Loucy (cell line): Measurements from ENCODE around the gene RTN4RL2.

ENCODE experiments used
- H2AFZ ChIP-seq: fragments of 200-600 bp; sonication (generic); 2 replicates; pipeline ENCODE4 v1.6.0; 2016; ENCODE audit warnings: antibody characterized with exemption, mild to moderate bottlenecking, low read length, moderate library complexity
- H3F3A ChIP-seq: fragments of 200-600 bp; 2 replicates; pipeline ENCODE4 v1.6.0; 2016; ENCODE audit warnings: antibody characterized with exemption, low read depth, mild to moderate bottlenecking
- H3K27me3 ChIP-seq: fragments of 200-600 bp; sonication (generic); 2 replicates; pipeline ENCODE4 v1.6.1; 2014; ENCODE audit warnings: low read length, mild to moderate bottlenecking; ENCODE audit not compliant: insufficient read depth, poor library complexity, severe bottlenecking
- H3K36me3 ChIP-seq: fragments of 200-600 bp; sonication (generic); 2 replicates; pipeline ENCODE4 v1.6.1; 2016; ENCODE audit warnings: low read length; ENCODE audit not compliant: insufficient read depth
- H3K4me1 ChIP-seq: fragments of 200-600 bp; sonication (generic); 2 replicates; pipeline ENCODE4 v1.5.1; 2014; ENCODE audit warnings: low read length, mild to moderate bottlenecking; ENCODE audit not compliant: insufficient read depth, poor library complexity, severe bottlenecking
- H3K4me2 ChIP-seq: fragments of 200-600 bp; sonication (generic); 2 replicates; pipeline ENCODE4 v1.6.0; 2014; ENCODE audit warnings: antibody characterized with exemption, low read length, low read depth, mild to moderate bottlenecking; ENCODE audit not compliant: poor library complexity, severe bottlenecking
- H3K4me3 ChIP-seq: fragments of 200-600 bp; sonication (generic); 2 replicates; pipeline ENCODE4 v1.5.1; 2014; ENCODE audit warnings: low read length, mild to moderate bottlenecking, mixed read lengths; ENCODE audit not compliant: poor library complexity, severe bottlenecking
- H3K79me2 ChIP-seq: fragments of 200-600 bp; sonication (generic); 2 replicates; pipeline ENCODE4 v1.6.1; 2014; ENCODE audit warnings: low read length; ENCODE audit not compliant: insufficient read depth
- H3K9ac ChIP-seq: fragments of 200-600 bp; sonication (generic); 2 replicates; pipeline ENCODE4 v1.6.0; 2014; ENCODE audit warnings: mild to moderate bottlenecking, low read depth, low read length, moderate library complexity; ENCODE audit not compliant: poor library complexity, severe bottlenecking
- H3K9me2 ChIP-seq: fragments of 200-600 bp; sonication (generic); replicated peaks from 2 replicates; pipeline ENCODE4 v1.6.1; 2016; ENCODE audit warnings: low read depth, low read length, mixed read lengths
- H3K9me3 ChIP-seq: fragments of 200-600 bp; sonication (generic); 2 replicates; pipeline ENCODE4 v1.6.1; 2014; ENCODE audit warnings: mild to moderate bottlenecking, antibody characterized with exemption, low read length, low read depth; ENCODE audit not compliant: insufficient read depth
- H4K20me1 ChIP-seq: fragments of 200-600 bp; sonication (generic); 2 replicates; pipeline ENCODE4 v1.6.0; 2014; ENCODE audit warnings: antibody characterized with exemption, low read length, mild to moderate bottlenecking; ENCODE audit not compliant: insufficient read depth, poor library complexity, severe bottlenecking
- CTCF ChIP-seq: fragments of 200-600 bp; sonication (generic); conservative IDR thresholded peaks from 2 replicates; pipeline ENCODE4 v1.5.1; 2014; ENCODE audit warnings: mild to moderate bottlenecking, antibody characterized with exemption, low read length
- EZH2phosphoT487 ChIP-seq: fragments of 200-600 bp; IDR thresholded peaks from 2 replicates; pipeline ENCODE4 v1.6.1; 2018; ENCODE audit warnings: antibody characterized with exemption, mild to moderate bottlenecking, moderate library complexity, borderline replicate concordance

RTN4RL2 gene

GRCh38 chr11:57475671-57476046 is 15.3 kb downstream of the RTN4RL2 start:
- peaks cover 26% of the 10 kb centered on the region for H3K4me1 ChIP-seq
- H3K9me3 ChIP-seq: no peaks in the 10 kb centered on the region
- H4K20me1 ChIP-seq: no peaks in the 10 kb centered on the region
- H3K4me3 ChIP-seq: peak overlapping the region; percentile 63
- TF ChIP-seq CTCF (no peak), EZH2phosphoT487 (no peak)
- H3K27me3 ChIP-seq: no peaks in the 10 kb centered on the region
- H3K4me2 ChIP-seq: peak overlapping the region; percentile 70
- peak overlapping the region; percentile 63 for H3K9ac ChIP-seq
- H3F3A ChIP-seq: no peaks in the 10 kb centered on the region
- no peaks in the 10 kb centered on the region for H3K36me3 ChIP-seq
- no peaks in the 10 kb centered on the region for H3K9me2 ChIP-seq
- 0 out of 2 replicates have a peak overlapping the region, but pooled peaks have one; percentile 15 for H2AFZ ChIP-seq
- H3K79me2 ChIP-seq: no peaks in the 10 kb centered on the region; the same call in 1 of the 2 replicates

GRCh38 chr11:57476047-57476756 is 15.9 kb downstream of the RTN4RL2 start:
- no peak for TF ChIP-seq CTCF
- no peak for TF ChIP-seq EZH2phosphoT487
- H3K4me1 ChIP-seq: peaks cover 26% of the 10 kb centered on the region
- H3K4me2 ChIP-seq: peak overlapping the region; percentile 70
- H3F3A ChIP-seq: no peaks in the 10 kb centered on the region
- peak overlapping the region; percentile 63 for H3K4me3 ChIP-seq
- no peaks in the 10 kb centered on the region for H4K20me1 ChIP-seq
- no peaks in the 10 kb centered on the region for H3K36me3 ChIP-seq
- peak overlapping the region; percentile 21; the same call in 1 of the 2 replicates for H2AFZ ChIP-seq
- no peaks in the 10 kb centered on the region for H3K9me2 ChIP-seq
- H3K9ac ChIP-seq: peak overlapping the region; percentile 63
- H3K27me3 ChIP-seq: no peaks in the 10 kb centered on the region
- no peaks in the 10 kb centered on the region; the same call in 1 of the 2 replicates for H3K79me2 ChIP-seq
- H3K9me3 ChIP-seq: no peaks in the 10 kb centered on the region

GRCh38 chr11:57476757-57477506 is 16.6 kb downstream of the RTN4RL2 start:
- Histone ChIP-seq H3K9me3 (no peaks in the 10 kb centered on the region), H2AFZ (peak overlapping the region; percentile 21; the same call in 1 of the 2 replicates), H4K20me1 (no peaks in the 10 kb centered on the region), H3K4me3 (peak overlapping the region; percentile 63), H3K4me1 (peaks cover 30% of the 10 kb centered on the region), H3K79me2 (no peaks in the 10 kb centered on the region; the same call in 1 of the 2 replicates), H3K9ac (peak overlapping the region; percentile 63), H3K9me2 (no peaks in the 10 kb centered on the region), H3K36me3 (no peaks in the 10 kb centered on the region), H3K27me3 (no peaks in the 10 kb centered on the region), H3K4me2 (peak overlapping the region; percentile 70), H3F3A (no peaks in the 10 kb centered on the region)
- TF ChIP-seq EZH2phosphoT487: no peak
- TF ChIP-seq CTCF: peak; percentile 54
